Tibial artery (tissue), 4 donors: ENCODE measurements around the gene TUBB2B.
"Not testable (repeated sequence)": the region's sequence is repeated elsewhere in the genome, so short reads cannot be mapped to it uniquely, and the experiment has no call there.

Source experiments
- DNase-seq, 2 donors: peaks; one replicate each; pipeline ENCODE4 v3.0.0-alpha.2; 2019
- H3K27ac ChIP-seq, 2 donors: fragments of 200-600 bp; sonication (generic) in 1 of 2; 1 replicate in 1 of 2; 2 replicates in 1 of 2; pipeline ENCODE4 v1.5.1; 2018 to 2019; ENCODE audit warnings: mild to moderate bottlenecking in 1 of 2
- H3K27me3 ChIP-seq, 2 donors: fragments of 200-600 bp; sonication (generic) in 1 of 2; one replicate each; pipeline versions ENCODE4 v1.5.1 to v1.6.0; 2016 to 2019
- H3K36me3 ChIP-seq, 3 donors: fragments of 200-600 bp; sonication (generic) in 2 of 3; one replicate each; pipeline ENCODE4 v1.5.1; 2016 to 2019; ENCODE audit warnings: mild to moderate bottlenecking in 2 of 3
- H3K4me1 ChIP-seq, 4 donors: fragments of 200-600 bp; sonication (generic) in 2 of 4; 1 replicate in 3 of 4; 2 replicates in 1 of 4; pipeline ENCODE4 v1.5.1; 2016 to 2019
- H3K4me3 ChIP-seq, 2 donors: fragments of 200-600 bp; sonication (generic) in 1 of 2; 1 replicate in 1 of 2; 2 replicates in 1 of 2; pipeline ENCODE4 v1.5.1; 2018 to 2019; ENCODE audit warnings: mild to moderate bottlenecking in 2 of 2
- H3K9me3 ChIP-seq, 3 donors: fragments of 200-600 bp; sonication (generic) in 1 of 3; one replicate each; pipeline ENCODE4 v1.5.1; 2016 to 2019
- CTCF ChIP-seq, 2 experiments: fragments of 200-600 bp in 1 of 2; fragments of 450-650 bp in 1 of 2; IDR thresholded peaks; one replicate each; pipeline ENCODE4 v1.5.1; 2017 to 2019; ENCODE audit warnings: antibody characterized with exemption in 2 of 2, mild to moderate bottlenecking in 1 of 2, moderate library complexity in 1 of 2
- intact Hi-C: fragments of 100-400 bp; cut with DNase I; formaldehyde crosslinking; loops from one replicate; pipeline ENCODE4 v1.15.0; 2023; ENCODE audit warnings: low total_unique reads

The TUBB2B gene

GRCh38 chr6:3250231-3250675, 22.8 kb upstream of the TUBB2B start:
- H3K36me3 ChIP-seq = no peaks in the 10 kb centered on the region
- intact Hi-C loops = no loop called here
- H3K27me3 ChIP-seq = peaks cover 0 to 28% of the 10 kb centered on the region in 2 donors
- no peak overlapping the region for H3K27ac ChIP-seq
- TF ChIP-seq CTCF (IDR thresholded peaks at IDR 0.05) = no peak
- H3K4me1 ChIP-seq = peaks cover 0 to 21% (median 13%) of the 10 kb centered on the region in 4 donors
- no peak overlapping the region for H3K4me3 ChIP-seq
- DNase-seq = peak in 1 of 2 donors; percentile 51
- no peaks in the 10 kb centered on the region for H3K9me3 ChIP-seq

DNA sequence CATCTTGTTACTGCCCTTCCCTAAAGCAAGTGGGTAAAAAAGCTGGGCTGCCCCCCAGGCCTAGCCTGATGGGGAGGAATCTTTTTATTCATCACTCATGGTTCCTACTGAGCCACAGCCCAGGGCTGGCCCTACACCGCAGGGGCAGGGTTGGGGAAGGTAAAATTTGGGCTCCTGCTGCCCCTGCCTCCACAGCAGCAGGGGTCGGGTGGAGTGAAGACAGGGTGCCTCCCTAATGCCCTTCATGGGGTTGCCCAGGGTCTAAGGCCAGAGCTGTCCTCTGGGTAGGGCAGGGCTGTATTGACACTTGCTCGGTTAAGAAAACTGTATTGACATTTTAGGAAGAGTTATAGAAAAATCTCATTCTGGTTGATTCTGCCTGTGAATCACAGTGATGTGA, 22.4 kb upstream of the TUBB2B start:
- Histone ChIP-seq H3K27ac (no peak overlapping the region), H3K9me3 (no peaks in the 10 kb centered on the region), H3K36me3 (no peaks in the 10 kb centered on the region), H3K4me1 (peaks cover 0 to 21% (median 13%) of the 10 kb centered on the region in 4 donors), H3K27me3 (peaks cover 0 to 28% of the 10 kb centered on the region in 2 donors), H3K4me3 (no peak overlapping the region)
- DNase-seq = no peak
- no peak for TF ChIP-seq CTCF (IDR thresholded peaks at IDR 0.05)
- intact Hi-C loops = loop anchor here (10.0 kb wide), 1 partner anchor 95 kb away; the partner anchor contains the start of gene TUBB2A

DNA sequence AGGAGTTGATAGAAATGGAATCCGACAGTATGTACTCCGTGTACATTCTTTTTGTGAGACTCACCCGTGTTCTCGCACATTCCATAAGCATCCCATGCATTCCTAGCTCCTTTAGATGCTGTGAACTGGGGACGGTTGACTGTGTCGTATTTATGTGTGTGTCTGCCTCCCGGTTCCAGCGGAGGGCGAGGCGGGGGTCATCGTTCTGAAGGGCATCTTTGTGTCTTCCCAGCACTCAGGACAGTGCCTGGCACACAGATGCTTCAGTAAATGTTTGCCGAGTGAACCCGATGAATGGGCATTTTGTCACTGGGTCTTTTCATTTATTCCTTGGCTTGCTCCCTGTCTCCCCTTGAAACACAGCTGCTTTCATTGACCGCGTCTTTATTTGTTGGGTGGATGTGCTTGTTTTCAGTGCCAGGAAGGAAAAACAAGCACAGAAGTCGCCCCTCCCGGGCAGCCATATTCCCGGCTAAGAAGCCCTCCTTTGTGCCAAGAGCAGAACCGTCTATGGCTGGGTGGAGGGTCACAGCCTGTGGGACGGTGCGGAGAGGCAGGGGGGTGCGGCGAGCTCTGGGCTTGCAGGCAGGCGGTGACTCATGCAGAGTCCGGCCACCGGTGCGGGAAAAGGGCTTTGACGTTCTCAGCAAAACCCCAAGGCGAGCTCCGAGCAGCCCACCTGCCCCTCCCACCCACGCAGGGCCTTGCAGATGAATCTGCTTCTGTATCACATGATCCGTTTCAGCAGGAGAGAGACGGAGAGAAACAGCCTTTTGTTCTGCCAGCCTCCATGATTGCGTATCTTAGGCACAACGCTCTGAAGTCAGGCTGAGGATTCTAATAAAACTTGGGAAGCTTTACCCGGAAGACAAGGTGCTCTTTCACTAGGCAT, 20.0 kb upstream of the TUBB2B start:
- Histone ChIP-seq H3K4me1 (peaks cover 0 to 21% (median 13%) of the 10 kb centered on the region in 4 donors), H3K36me3 (no peaks in the 10 kb centered on the region), H3K27ac (no peak overlapping the region), H3K27me3 (peaks cover 0 to 35% of the 10 kb centered on the region in 2 donors), H3K4me3 (peak overlapping the region; percentile 21 to 39), H3K9me3 (no peaks in the 10 kb centered on the region)
- intact Hi-C loops = loop anchor here (10.0 kb wide), 1 partner anchor 93 kb away; the partner anchor contains the start of gene TUBB2A
- DNase-seq = peak in 1 of 2 donors; percentile 69
- no peak for TF ChIP-seq CTCF (IDR thresholded peaks at IDR 0.05)

GRCh38 chr6:3245216-3245615, 17.8 kb upstream of the TUBB2B start:
- Histone ChIP-seq H3K9me3 (no peaks in the 10 kb centered on the region), H3K4me1 (peaks cover 0 to 13% (median 9%) of the 10 kb centered on the region in 4 donors), H3K27ac (no peak overlapping the region), H3K4me3 (no peak overlapping the region), H3K36me3 (no peaks in the 10 kb centered on the region), H3K27me3 (peaks cover 0 to 35% of the 10 kb centered on the region in 2 donors)
- peak in 1 of 2 donors; percentile 32 for DNase-seq
- intact Hi-C loops = loop anchor here (10.0 kb wide), 1 partner anchor 90 kb away; the partner anchor contains the start of gene TUBB2A
- no peak for TF ChIP-seq CTCF (IDR thresholded peaks at IDR 0.05)

DNA sequence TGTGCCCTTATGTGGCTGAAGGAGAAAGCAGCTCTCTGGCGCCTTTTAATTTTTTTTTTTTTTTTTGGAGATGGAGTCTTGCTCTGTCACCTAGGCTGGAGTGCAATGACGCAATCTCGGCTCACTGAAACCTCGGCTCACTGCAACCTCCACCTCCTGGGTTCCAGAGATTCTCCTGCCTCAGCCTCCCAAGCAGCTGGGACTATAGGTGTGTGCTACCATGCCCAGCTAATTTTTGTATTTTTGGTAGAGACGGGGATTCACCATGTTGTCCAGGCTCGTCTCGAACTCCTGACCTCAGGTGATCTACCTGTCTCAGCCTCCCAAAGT, 17.3 kb upstream of the TUBB2B start:
- H3K36me3 ChIP-seq, H3K9me3 ChIP-seq, H3K4me3 ChIP-seq, H3K27ac ChIP-seq: not testable (repeated sequence)
- peaks cover 0 to 13% (median 9%) of the 10 kb centered on the region in 4 donors for H3K4me1 ChIP-seq
- DNase-seq = peak in 1 of 2 donors; percentile 7
- H3K27me3 ChIP-seq = peaks cover 0 to 33% of the 10 kb centered on the region in 2 donors
- intact Hi-C loops = loop anchor here (10.0 kb wide), 1 partner anchor 90 kb away; the partner anchor contains the start of gene TUBB2A
